Testis (tissue), 2 donors: ENCODE measurements around the gene P2RX1.

Source experiments
- CTCF ChIP-seq, 3 experiments: fragments of 450-650 bp in 2 of 3; fragments of 200-600 bp in 1 of 3; sonication (generic) in 1 of 3; IDR thresholded peaks; one replicate each; pipeline ENCODE4 v1.5.1; 2016 to 2019; ENCODE audit warnings: antibody characterized with exemption in 3 of 3, mild to moderate bottlenecking in 2 of 3, moderate library complexity in 1 of 3
- POLR2A ChIP-seq: fragments of 450-650 bp; IDR thresholded peaks from one replicate; pipeline ENCODE4 v1.6.1; 2017; ENCODE audit warnings: antibody characterized with exemption, mild to moderate bottlenecking, moderate library complexity

GRCh38 chr17:3893003-3893719 is 23.1 kb downstream of the P2RX1 start, which contains the start of gene CAMKK1:
- TF ChIP-seq CTCF (IDR thresholded peaks at IDR 0.05) (peak in 1 of 3 experiments; percentile 12), POLR2A (no peak)
